ENCODE data around the gene TMEM91.

GRCh38 chr19:41371541-41371940 is 4.8 kb upstream of the TMEM91 start:
- TF ChIP-seq POLR2AphosphoS5 (IDR thresholded peaks at IDR 0.05) (no peak), CTCF (IDR thresholded peaks at IDR 0.05) (no peak)

All from esophagus muscularis mucosa (tissue), 3 donors.